Psoas muscle (tissue), 8 donors: ENCODE measurements around the gene DSN1. TPM values are rescaled to one million over a fixed set of nuclear protein-coding genes. Genes with fewer than 3 reads are reported as not detected.

Experiments
- ATAC-seq, 4 donors: fragments of 200-7000 bp; cut with Tn5 transposase; one replicate each; pipeline ENCODE4 v1.9.1; 2020; ENCODE audit warnings: moderate library complexity in 3 of 4, mild to moderate bottlenecking in 2 of 4
- DNase-seq, 2 donors: peaks; one replicate each; pipeline ENCODE4 v3.0.0-alpha.2; 2020
- H3K27ac ChIP-seq: fragments of 200-600 bp; one replicate; pipeline ENCODE4 v1.8.0; 2022
- H3K27me3 ChIP-seq, 3 donors: fragments of 200-600 bp in 1 of 3; one replicate each; pipeline versions ENCODE4 v1.6.1 to v1.8.0; 2013 to 2022; ENCODE audit warnings: low read length in 2 of 3, mild to moderate bottlenecking in 2 of 3, moderate library complexity in 1 of 3; ENCODE audit not compliant: insufficient read depth in 3 of 3
- H3K36me3 ChIP-seq, 2 donors: fragments of 200-600 bp in 1 of 2; one replicate each; pipeline versions ENCODE4 v1.6.1 to v1.8.0; 2013 to 2022; ENCODE audit warnings: low read depth in 1 of 2, mild to moderate bottlenecking in 1 of 2, moderate library complexity in 1 of 2; ENCODE audit not compliant: insufficient read depth in 1 of 2
- H3K4me1 ChIP-seq: fragments of 200-600 bp; one replicate; pipeline ENCODE4 v1.8.0; 2022
- H3K4me3 ChIP-seq: fragments of 200-600 bp; one replicate; pipeline ENCODE4 v1.8.0; 2022; ENCODE audit warnings: mild to moderate bottlenecking
- H3K9me3 ChIP-seq: fragments of 200-600 bp; one replicate; pipeline ENCODE4 v1.8.0; 2022
- WGBS, 3 donors: extraction: QIAGEN DNeasy Blood & Tissue Kit; methylation state at CpG; one replicate each; pipeline versions ENCODE4 v1.1.6 to v1.1.7; 2013; 5-methylcytosine and 5-hydroxymethylcytosine counted together
- intact Hi-C, 2 donors: fragments of 100-400 bp; cut with DNase I; formaldehyde crosslinking; loops; one replicate each; pipeline versions ENCODE4 v1.11.0 to v1.14.2; 2022
- polyA plus RNA-seq, 3 donors: library from polyadenylated mRNA; stranded (reverse); fragments of 200-250 nt; gene quantifications; one replicate each; pipeline ENCODE4 v1.2.3, GENCODE V29; 2013
- total RNA-seq, 4 donors: library from RNA; stranded (reverse); fragmentation: NEBNext Ultra II Directional in 2 of 4; extraction: Animal tissue kit (Norgen Biotek cat#: 25700) in 2 of 4; gene quantifications; one replicate each; pipeline versions ENCODE4 v1.2.1 to v1.2.4, GENCODE V29; 2021 to 2023
- TF ChIP-seq, protein P1 (sequence below): fragments of 200-600 bp; IDR thresholded peaks from one replicate; pipeline ENCODE4 v1.8.0; 2022; ENCODE audit warnings: antibody characterized with exemption
- donor health status: healthy with polysubstance abuse.
- donor health status: DM: no; HTN: no; CAD: no; lungs with moderate emphysema.
- donor health status: Bipolar disorder and iron deficiency.
- donor health status: healthy.
- donor health status: DM: yes; HTN: yes; CAD: no.
- donor health status: DM: no; HTN: no; CAD: no.
- donor health status: DM: no; HTN: no; CAD: no.
- donor health status: DM: yes; HTN: yes; CAD: no.

The DSN1 gene
- total and polyA plus RNA-seq, 7 donors, result 1.7 to 8.3 (median 3.0) TPM

DNA sequence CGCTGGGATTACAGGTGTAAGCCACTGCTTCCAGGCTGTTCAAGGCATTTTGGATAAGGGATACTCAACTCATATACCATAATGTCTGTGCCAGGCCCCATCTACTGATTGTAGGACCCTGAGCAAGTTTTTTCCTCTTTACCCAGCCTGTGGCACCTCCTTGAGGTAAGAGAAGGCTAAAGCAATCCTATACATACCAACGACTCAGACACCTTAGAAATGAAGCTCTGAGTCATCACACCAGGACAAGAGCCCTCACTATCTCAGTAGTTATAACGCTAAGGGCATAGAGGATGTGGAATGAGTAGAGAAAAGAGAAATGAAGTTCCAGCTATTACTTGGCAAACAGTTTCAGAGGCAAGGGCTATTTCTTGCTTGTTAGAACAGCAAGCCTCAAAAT, 44.6 kb downstream of the DSN1 start:
- no peak for DNase-seq
- WGBS, 3 donors, result 67 to 76% (median 74%) methylated on average over 3 of the region's 3 CpGs
- H3K27me3 ChIP-seq, result no peaks in the 10 kb centered on the region
- ATAC-seq, result peak in 2 of 4 donors; percentile 39 to 45
- TF ChIP-seq, protein P1, sequence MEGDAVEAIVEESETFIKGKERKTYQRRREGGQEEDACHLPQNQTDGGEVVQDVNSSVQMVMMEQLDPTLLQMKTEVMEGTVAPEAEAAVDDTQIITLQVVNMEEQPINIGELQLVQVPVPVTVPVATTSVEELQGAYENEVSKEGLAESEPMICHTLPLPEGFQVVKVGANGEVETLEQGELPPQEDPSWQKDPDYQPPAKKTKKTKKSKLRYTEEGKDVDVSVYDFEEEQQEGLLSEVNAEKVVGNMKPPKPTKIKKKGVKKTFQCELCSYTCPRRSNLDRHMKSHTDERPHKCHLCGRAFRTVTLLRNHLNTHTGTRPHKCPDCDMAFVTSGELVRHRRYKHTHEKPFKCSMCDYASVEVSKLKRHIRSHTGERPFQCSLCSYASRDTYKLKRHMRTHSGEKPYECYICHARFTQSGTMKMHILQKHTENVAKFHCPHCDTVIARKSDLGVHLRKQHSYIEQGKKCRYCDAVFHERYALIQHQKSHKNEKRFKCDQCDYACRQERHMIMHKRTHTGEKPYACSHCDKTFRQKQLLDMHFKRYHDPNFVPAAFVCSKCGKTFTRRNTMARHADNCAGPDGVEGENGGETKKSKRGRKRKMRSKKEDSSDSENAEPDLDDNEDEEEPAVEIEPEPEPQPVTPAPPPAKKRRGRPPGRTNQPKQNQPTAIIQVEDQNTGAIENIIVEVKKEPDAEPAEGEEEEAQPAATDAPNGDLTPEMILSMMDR, result no peak
- H3K27ac ChIP-seq, result no peak overlapping the region
- peaks cover 12% of the 10 kb centered on the region for H3K4me1 ChIP-seq
- intact Hi-C loops, result no loop called here
- no peak overlapping the region for H3K4me3 ChIP-seq
- H3K36me3 ChIP-seq, result no peaks in the 10 kb centered on the region
- no peaks in the 10 kb centered on the region for H3K9me3 ChIP-seq

DNA sequence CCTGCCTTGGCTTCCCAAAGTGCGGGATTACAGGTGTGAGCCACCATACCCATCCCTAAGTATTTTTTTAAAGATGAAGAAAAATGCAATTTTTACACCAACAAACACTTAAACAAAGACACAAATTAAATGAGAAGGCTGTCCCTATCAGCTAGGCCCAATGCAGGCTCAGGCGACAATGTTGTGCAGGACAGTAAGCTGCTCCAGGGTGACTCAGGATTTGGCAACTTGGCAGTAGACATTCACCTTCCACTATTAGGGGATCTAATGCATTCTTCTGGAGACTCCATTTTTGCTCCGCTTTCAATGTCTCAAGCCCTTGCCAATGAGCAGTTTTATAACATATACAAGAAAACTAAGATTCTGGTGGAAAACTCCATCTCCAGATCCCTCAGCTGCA, 47.4 kb downstream of the DSN1 start:
- ATAC-seq (peak; percentile 51 to 89 (median 82)), DNase-seq (no peak)
- Histone ChIP-seq H3K4me1 (peaks cover 6% of the 10 kb centered on the region), H3K27ac (no peak overlapping the region), H3K36me3 (peaks cover 0 to 7% of the 10 kb centered on the region in 2 donors), H3K27me3 (no peaks in the 10 kb centered on the region), H3K9me3 (no peaks in the 10 kb centered on the region), H3K4me3 (no peak overlapping the region)
- intact Hi-C loops, result no loop called here
- 81 to 83% (median 83%) methylated on average over 3 of the region's 3 CpGs for WGBS, 3 donors
- TF ChIP-seq, protein P1, result no peak

DNA sequence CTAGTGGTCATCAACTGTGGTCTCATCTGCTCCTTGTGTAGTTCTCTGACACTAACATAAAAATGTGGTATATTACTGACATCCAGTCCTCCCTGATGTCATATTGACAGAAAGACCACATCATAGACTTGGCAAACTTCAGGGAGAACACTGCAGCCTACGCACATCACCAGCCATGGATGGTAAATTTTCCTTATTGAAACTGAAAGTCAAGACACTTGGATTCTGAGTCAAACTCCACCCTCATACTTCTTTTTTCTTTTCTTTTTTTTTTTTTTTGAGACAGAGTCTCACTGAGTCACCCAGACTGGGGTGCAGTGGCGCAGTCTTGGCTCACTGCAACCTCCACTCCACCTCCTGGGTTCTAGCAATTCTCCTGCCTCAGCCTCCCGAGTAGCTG, 53.1 kb downstream of the DSN1 start:
- Histone ChIP-seq H3K9me3 (no peaks in the 10 kb centered on the region), H3K27me3 (no peaks in the 10 kb centered on the region), H3K4me1 (peaks cover 7% of the 10 kb centered on the region), H3K4me3 (no peak overlapping the region), H3K36me3 (peaks cover 5 to 29% of the 10 kb centered on the region in 2 donors), H3K27ac (no peak overlapping the region)
- TF ChIP-seq, protein P1, result no peak
- intact Hi-C loops, result no loop called here
- WGBS, 3 donors, result 83 to 97% (median 92%) methylated on average over 3 of the region's 3 CpGs
- DNase-seq, result no peak
- ATAC-seq, result no peak

- H3K27me3 ChIP-seq, result no peaks in the 10 kb centered on the region
- peaks cover 5 to 33% of the 10 kb centered on the region in 2 donors for H3K36me3 ChIP-seq
- TF ChIP-seq, protein P1, result peak; percentile 56
- ATAC-seq, result peak; percentile 57 to 94 (median 72)
- intact Hi-C loops, result loop anchor here (2.0 kb wide), 2 partner anchors 37 to 169 kb away; no protein-coding TSS in a partner anchor
- DNase-seq, result no peak
- 81 to 90% (median 82%) methylated on average over 2 of the region's 2 CpGs for WGBS, 3 donors
- no peak overlapping the region for H3K4me3 ChIP-seq
- no peak overlapping the region for H3K27ac ChIP-seq
- H3K4me1 ChIP-seq, result peaks cover 7% of the 10 kb centered on the region
- H3K9me3 ChIP-seq, result no peaks in the 10 kb centered on the region
Measured at GRCh38 chr20:36717657-36718056, 55.9 kb downstream of the DSN1 start.

DNA sequence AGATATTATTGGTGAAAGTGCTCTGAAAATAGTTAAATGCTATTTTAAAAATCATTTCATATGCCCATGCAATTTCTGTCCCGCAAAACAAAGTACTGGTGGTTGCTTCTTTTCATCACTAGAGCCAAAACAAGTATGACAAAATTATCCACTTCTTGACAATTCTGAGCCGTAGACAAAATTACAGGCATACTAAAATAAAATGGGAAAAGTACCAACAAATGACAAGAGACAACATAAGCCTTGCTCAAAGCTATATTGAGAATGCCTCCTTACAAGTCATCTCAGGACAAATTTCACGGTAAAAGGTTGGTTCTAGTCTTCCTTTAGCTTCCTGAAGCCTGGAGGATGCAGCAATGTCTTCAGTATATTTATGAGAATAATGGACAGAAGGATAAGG, 56.5 kb downstream of the DSN1 start:
- TF ChIP-seq, protein P1, result no peak
- DNase-seq (no peak), ATAC-seq (no peak)
- Histone ChIP-seq H3K4me1 (peaks cover 7% of the 10 kb centered on the region), H3K36me3 (peaks cover 5 to 33% of the 10 kb centered on the region in 2 donors), H3K4me3 (no peak overlapping the region), H3K27me3 (no peaks in the 10 kb centered on the region), H3K27ac (no peak overlapping the region), H3K9me3 (no peaks in the 10 kb centered on the region)
- intact Hi-C loops, result loop anchor here (2.0 kb wide), 2 partner anchors 38 to 170 kb away; no protein-coding TSS in a partner anchor
- 41 to 59% (median 42%) methylated on average over 3 of the region's 3 CpGs for WGBS, 3 donors
